ENCODE results near the gene JAZF1.

- TF ChIP-seq CTCF (IDR thresholded peaks at IDR 0.05) = no peak
- TF ChIP-seq ZFX (IDR thresholded peaks at IDR 0.05; ENCODE audit: borderline replicate concordance) = no peak
Measured at GRCh38 chr7:27962273-27962672, 218.3 kb downstream of the JAZF1 start.

All from 22Rv1 (cell line).